Measurements from ENCODE around the gene RASA2.

DNA sequence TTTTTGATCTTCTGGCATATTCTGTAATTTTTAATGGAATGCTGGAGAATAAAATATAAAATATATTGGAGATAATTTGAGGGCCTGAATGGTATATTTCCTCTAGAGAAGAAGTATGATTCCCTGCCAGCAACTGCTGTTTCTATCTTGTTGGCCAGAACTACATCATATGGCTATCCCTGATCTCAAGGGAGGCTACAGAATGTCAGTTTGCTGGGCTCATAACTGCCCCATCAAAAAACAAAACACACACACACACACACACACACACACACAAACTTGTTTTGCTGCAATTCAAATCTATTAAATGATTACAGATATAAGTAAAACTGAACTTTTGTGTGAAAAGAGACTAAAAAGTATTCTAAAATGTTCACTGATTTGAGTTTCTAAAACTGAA is 51.0 kb downstream of the RASA2 start:
- TF ChIP-seq CTCF (IDR thresholded peaks at IDR 0.05), result no peak
- no peak for TF ChIP-seq POLR2A (IDR thresholded peaks at IDR 0.05)
